Astrocyte (in vitro differentiated cells and primary cell): Measurements from ENCODE around the gene CCDC141. TPM values are rescaled to one million over a fixed set of nuclear protein-coding genes. Genes with fewer than 3 reads are reported as not detected.

Source experiments
- DNase-seq: peaks from one replicate; pipeline ENCODE4 v3.0.0-alpha.2; 2010; ENCODE audit warnings: low read depth
- FAIRE-seq: peaks from 2 replicates; lab custom pipeline; 2011; peaks lifted over from hg19 to GRCh38; lab: Jason Lieb, UNC
- H2AFZ ChIP-seq: 2 replicates; pipeline ENCODE4 v1.6.0; 2012; ENCODE audit warnings: low read depth, low read length, inconsistent platforms
- H3K27ac ChIP-seq: 2 replicates; pipeline ENCODE4 v1.5.1; 2011; ENCODE audit warnings: low read depth, low read length, inconsistent platforms
- H3K27me3 ChIP-seq: 2 replicates; pipeline ENCODE4 v1.6.0; 2011; ENCODE audit warnings: low read length, inconsistent platforms; ENCODE audit not compliant: insufficient read depth
- H3K36me3 ChIP-seq: 2 replicates; pipeline ENCODE4 v1.5.1; 2011; ENCODE audit warnings: low read length, inconsistent platforms; ENCODE audit not compliant: insufficient read depth
- H3K4me1 ChIP-seq: 2 replicates; pipeline ENCODE4 v1.5.1; 2011; ENCODE audit warnings: low read length, inconsistent platforms; ENCODE audit not compliant: insufficient read depth
- H3K4me2 ChIP-seq: 2 replicates; pipeline ENCODE4 v1.6.0; 2012; ENCODE audit warnings: low read length, inconsistent platforms
- H3K4me3 ChIP-seq: 2 replicates; pipeline ENCODE4 v1.5.1; 2011; ENCODE audit warnings: low read depth, mild to moderate bottlenecking, low read length, inconsistent platforms; ENCODE audit not compliant: insufficient read depth
- H3K79me2 ChIP-seq: 2 replicates; pipeline ENCODE4 v1.6.0; 2012; ENCODE audit warnings: mild to moderate bottlenecking, low read length, inconsistent platforms; ENCODE audit not compliant: insufficient read depth
- H3K9ac ChIP-seq: 2 replicates; pipeline ENCODE4 v1.6.0; 2012; ENCODE audit warnings: mild to moderate bottlenecking, low read length, inconsistent platforms
- H3K9me3 ChIP-seq: 2 replicates; pipeline ENCODE4 v1.5.1; 2012; ENCODE audit warnings: low read depth, mild to moderate bottlenecking, low read length, inconsistent platforms; ENCODE audit not compliant: insufficient read depth
- H4K20me1 ChIP-seq: 2 replicates; pipeline ENCODE4 v1.6.0; 2012; ENCODE audit warnings: low read length, inconsistent platforms; ENCODE audit not compliant: insufficient read depth
- H3K27ac Mint-ChIP-seq: one replicate; pipeline ENCODE4 v1.8.0; 2021; ENCODE audit warnings: mild to moderate bottlenecking, mixed read lengths; ENCODE audit not compliant: unreplicated experiment
- H3K27me3 Mint-ChIP-seq: one replicate; pipeline ENCODE4 v1.8.0; 2021; ENCODE audit warnings: low read depth, mixed read lengths; ENCODE audit not compliant: unreplicated experiment
- H3K36me3 Mint-ChIP-seq: one replicate; pipeline ENCODE4 v1.8.0; 2021; ENCODE audit warnings: low read depth, mixed read lengths; ENCODE audit not compliant: unreplicated experiment
- H3K4me1 Mint-ChIP-seq: one replicate; pipeline ENCODE4 v1.8.0; 2021; ENCODE audit warnings: low read depth, mixed read lengths; ENCODE audit not compliant: unreplicated experiment
- H3K4me3 Mint-ChIP-seq: one replicate; pipeline ENCODE4 v1.8.0; 2021; ENCODE audit warnings: mild to moderate bottlenecking, moderate library complexity, mixed read lengths; ENCODE audit not compliant: unreplicated experiment
- H3K9me3 Mint-ChIP-seq: one replicate; pipeline ENCODE4 v1.8.0; 2021; ENCODE audit warnings: mild to moderate bottlenecking, mixed read lengths; ENCODE audit not compliant: unreplicated experiment
- CTCF ChIP-seq: IDR thresholded peaks from 2 replicates; pipeline ENCODE4 v1.5.1; 2011; ENCODE audit warnings: low read depth, mild to moderate bottlenecking, inconsistent platforms, low read length, moderate library complexity; ENCODE audit not compliant: insufficient read depth
- EZH2 ChIP-seq: IDR thresholded peaks from 2 replicates; pipeline ENCODE4 v1.6.1; 2012; ENCODE audit warnings: mild to moderate bottlenecking, low read length, inconsistent platforms; ENCODE audit not compliant: insufficient read depth
- total RNA-seq: library from RNA; stranded (reverse); gene quantifications from 2 replicates; pipeline ENCODE4 v1.2.1, GENCODE V29; 2021

Gene CCDC141
- total RNA-seq, 1 donor from 2014 or later, result 0.18 TPM

GRCh38 chr2:178811901-178812300, 238.0 kb downstream of the CCDC141 start:
- Mint-ChIP-seq H3K27ac (no peak overlapping the region), H3K36me3 (no peaks in the 10 kb centered on the region), H3K4me1 (peaks cover 3% of the 10 kb centered on the region), H3K4me3 (no peak overlapping the region), H3K9me3 (peaks cover 1% of the 10 kb centered on the region), H3K27me3 (no peaks in the 10 kb centered on the region)
- Histone ChIP-seq H2AFZ (no peak overlapping the region), H3K9ac (no peak overlapping the region), H3K79me2 (no peaks in the 10 kb centered on the region), H3K4me2 (no peak overlapping the region), H3K27ac (no peak overlapping the region), H3K27me3 (no peaks in the 10 kb centered on the region), H3K9me3 (no peaks in the 10 kb centered on the region), H3K4me1 (no peaks in the 10 kb centered on the region), H3K4me3 (no peak overlapping the region), H4K20me1 (no peaks in the 10 kb centered on the region), H3K36me3 (no peaks in the 10 kb centered on the region)
- DNase-seq (peak; percentile 68), FAIRE-seq (no peak)
- TF ChIP-seq EZH2 (no peak), CTCF (no peak)

GRCh38 chr2:178811045-178811444, 238.9 kb downstream of the CCDC141 start:
- H3K4me2 ChIP-seq, result no peak overlapping the region
- Mint-ChIP-seq H3K4me1 (peaks cover 6% of the 10 kb centered on the region), H3K27me3 (no peaks in the 10 kb centered on the region), H3K4me3 (no peak overlapping the region), H3K27ac (no peak overlapping the region), H3K36me3 (no peaks in the 10 kb centered on the region), H3K9me3 (peaks cover 1% of the 10 kb centered on the region)
- H3K9me3 ChIP-seq, result no peaks in the 10 kb centered on the region
- H3K4me3 ChIP-seq, result no peak overlapping the region
- TF ChIP-seq EZH2 (no peak), CTCF (no peak)
- H3K27ac ChIP-seq, result no peak overlapping the region
- no peak overlapping the region for H2AFZ ChIP-seq
- no peaks in the 10 kb centered on the region for H4K20me1 ChIP-seq
- H3K4me1 ChIP-seq, result no peaks in the 10 kb centered on the region
- FAIRE-seq, result no peak
- no peaks in the 10 kb centered on the region for H3K27me3 ChIP-seq
- DNase-seq, result no peak
- no peaks in the 10 kb centered on the region for H3K36me3 ChIP-seq
- H3K79me2 ChIP-seq, result no peaks in the 10 kb centered on the region
- no peak overlapping the region for H3K9ac ChIP-seq

GRCh38 chr2:178810422-178810821, 239.5 kb downstream of the CCDC141 start:
- FAIRE-seq (no peak), DNase-seq (no peak)
- H3K9me3 ChIP-seq, result no peaks in the 10 kb centered on the region
- H3K27me3 Mint-ChIP-seq, result no peaks in the 10 kb centered on the region
- H2AFZ ChIP-seq, result no peak overlapping the region
- peaks cover 1% of the 10 kb centered on the region for H3K9me3 Mint-ChIP-seq
- no peaks in the 10 kb centered on the region for H3K36me3 ChIP-seq
- H3K27ac ChIP-seq, result no peak overlapping the region
- H3K79me2 ChIP-seq, result no peaks in the 10 kb centered on the region
- no peak overlapping the region for H3K4me3 ChIP-seq
- H3K4me1 ChIP-seq, result no peaks in the 10 kb centered on the region
- peaks cover 6% of the 10 kb centered on the region for H3K4me1 Mint-ChIP-seq
- H3K4me2 ChIP-seq, result no peak overlapping the region
- no peaks in the 10 kb centered on the region for H3K27me3 ChIP-seq
- TF ChIP-seq EZH2, result no peak
- TF ChIP-seq CTCF, result no peak
- H3K4me3 Mint-ChIP-seq, result no peak overlapping the region
- no peaks in the 10 kb centered on the region for H3K36me3 Mint-ChIP-seq
- H3K9ac ChIP-seq, result no peak overlapping the region
- H4K20me1 ChIP-seq, result no peaks in the 10 kb centered on the region
- no peak overlapping the region for H3K27ac Mint-ChIP-seq
